ENCODE data around the gene CEP41. TPM values are rescaled to one million over a fixed set of nuclear protein-coding genes. Genes with fewer than 3 reads are reported as not detected.

Gene CEP41
- total and polyA plus RNA-seq, 7 donors, result 1.2 to 11.9 (median 7.2) TPM

GRCh38 chr7:130418306-130418705, 22.5 kb downstream of the CEP41 start:
- H3K36me3 ChIP-seq, result no peaks in the 10 kb centered on the region
- TF ChIP-seq CTCF (IDR thresholded peaks at IDR 0.05), result no peak
- no peak for TF ChIP-seq POLR2A (IDR thresholded peaks at IDR 0.05)
- TF ChIP-seq EP300 (IDR thresholded peaks at IDR 0.05), result no peak
- TF ChIP-seq POLR2AphosphoS5 (IDR thresholded peaks at IDR 0.05), result no peak
- intact Hi-C loops (cut with DNase I), result no loop called here
- H3K9me3 ChIP-seq, result no peaks in the 10 kb centered on the region
- no peak for DNase-seq
- H3K4me1 ChIP-seq, result peaks cover 0 to 32% (median 7%) of the 10 kb centered on the region in 4 donors
- WGBS, 2 donors, result 97% methylated on average over 7 of the region's 7 CpGs
- no peaks in the 10 kb centered on the region for H3K27me3 ChIP-seq
- H3K4me3 ChIP-seq, result no peak overlapping the region
- H3K27ac ChIP-seq, result no peak overlapping the region

- Histone ChIP-seq H3K27ac (peak overlapping the region in 2 of 4 donors; percentile 15 to 26), H3K4me3 (no peak overlapping the region), H3K9me3 (no peaks in the 10 kb centered on the region), H3K27me3 (no peaks in the 10 kb centered on the region), H3K36me3 (no peaks in the 10 kb centered on the region), H3K4me1 (peaks cover 0 to 29% (median 7%) of the 10 kb centered on the region in 4 donors)
- intact Hi-C loops (cut with DNase I), result no loop called here
- DNase-seq, result no peak
- no peak for TF ChIP-seq POLR2A (IDR thresholded peaks at IDR 0.05)
- no peak for TF ChIP-seq EP300 (IDR thresholded peaks at IDR 0.05)
- TF ChIP-seq POLR2AphosphoS5 (IDR thresholded peaks at IDR 0.05), result no peak
- no peak for TF ChIP-seq CTCF (IDR thresholded peaks at IDR 0.05)
- 46 to 83% methylated on average over 5 of the region's 5 CpGs for WGBS, 2 donors
Measured at GRCh38 chr7:130417213-130417612, 23.6 kb downstream of the CEP41 start.

- Histone ChIP-seq H3K4me1 (peaks cover 0 to 13% (median 0%) of the 10 kb centered on the region in 4 donors), H3K4me3 (no peak overlapping the region), H3K27ac (no peak overlapping the region), H3K36me3 (no peaks in the 10 kb centered on the region), H3K9me3 (no peaks in the 10 kb centered on the region), H3K27me3 (no peaks in the 10 kb centered on the region)
- TF ChIP-seq POLR2AphosphoS5 (IDR thresholded peaks at IDR 0.05) (no peak), CTCF (IDR thresholded peaks at IDR 0.05) (no peak), POLR2A (IDR thresholded peaks at IDR 0.05) (no peak), EP300 (IDR thresholded peaks at IDR 0.05) (no peak)
- DNase-seq, result no peak
- intact Hi-C loops (cut with DNase I), result no loop called here
Measured at GRCh38 chr7:130415006-130415405, 25.8 kb downstream of the CEP41 start.

- 96% methylated on average over 4 of the region's 4 CpGs for WGBS, 2 donors
- TF ChIP-seq POLR2AphosphoS5 (IDR thresholded peaks at IDR 0.05), result no peak
- no peak for TF ChIP-seq POLR2A (IDR thresholded peaks at IDR 0.05)
- no peak for TF ChIP-seq EP300 (IDR thresholded peaks at IDR 0.05)
- TF ChIP-seq CTCF (IDR thresholded peaks at IDR 0.05), result no peak
Measured at GRCh38 chr7:130413201-130413600, 27.6 kb downstream of the CEP41 start.

GRCh38 chr7:130410868-130411541, 29.8 kb downstream of the CEP41 start:
- TF ChIP-seq CTCF (IDR thresholded peaks at IDR 0.05) (no peak), POLR2A (IDR thresholded peaks at IDR 0.05) (no peak), EP300 (IDR thresholded peaks at IDR 0.05) (no peak), POLR2AphosphoS5 (IDR thresholded peaks at IDR 0.05) (no peak)

More at GRCh38 chr7:130413201-130413600, 27.6 kb downstream of the CEP41 start:
- DNase-seq, result no peak
- Histone ChIP-seq H3K36me3 (no peaks in the 10 kb centered on the region), H3K4me1 (peaks cover 0 to 26% (median 10%) of the 10 kb centered on the region in 4 donors), H3K9me3 (no peaks in the 10 kb centered on the region), H3K27me3 (no peaks in the 10 kb centered on the region), H3K27ac (no peak overlapping the region), H3K4me3 (no peak overlapping the region)
- intact Hi-C loops (cut with DNase I), result no loop called here

More at GRCh38 chr7:130410868-130411541, 29.8 kb downstream of the CEP41 start:
- no peak for DNase-seq
- 72 to 84% methylated on average over 4 of the region's 4 CpGs for WGBS, 2 donors
- Histone ChIP-seq H3K27ac (no peak overlapping the region), H3K27me3 (no peaks in the 10 kb centered on the region), H3K4me3 (no peak overlapping the region), H3K4me1 (peaks cover 0 to 14% (median 10%) of the 10 kb centered on the region in 4 donors), H3K36me3 (no peaks in the 10 kb centered on the region), H3K9me3 (no peaks in the 10 kb centered on the region)
- intact Hi-C loops (cut with DNase I), result no loop called here

Measured in sigmoid colon (tissue), 7 donors.